CD4-positive, alpha-beta T cell (primary cell): Measurements from ENCODE around the gene GTPBP8. TPM values are rescaled to one million over a fixed set of nuclear protein-coding genes. Genes with fewer than 3 reads are reported as not detected.

Experiments used
- ATAC-seq: fragments of 200-7000 bp; cut with Tn5 transposase; one replicate; pipeline ENCODE4 v1.10.0; 2022; ENCODE audit warnings: mild to moderate bottlenecking; ENCODE audit not compliant: poor library complexity
- CTCF ChIA-PET: fragments of 350-600 bp; sonication (Branson Sonifier 250); formaldehyde crosslinking; loops from one replicate; lab custom pipeline; 2021; ENCODE audit warnings: antibody characterized with exemption, inconsistent platforms; lab: Charles Lee
- POLR2A ChIA-PET: fragments of 350-600 bp; sonication (Branson Sonifier 250); formaldehyde crosslinking; loops from one replicate; lab custom pipeline; 2021; ENCODE audit warnings: antibody characterized with exemption, inconsistent platforms; lab: Charles Lee
- DNase-seq, 14 experiments: peaks; one replicate each; pipeline ENCODE4 v3.0.0-alpha.2; 2013 to 2020; ENCODE audit warnings: mixed read lengths in 2 of 14
- H3K27ac ChIP-seq, 2 donors: one replicate each; pipeline versions ENCODE4 v1.5.1 to v1.7.0; 2013; ENCODE audit warnings: low read length in 2 of 2, low read depth in 1 of 2, mild to moderate bottlenecking in 1 of 2
- H3K27me3 ChIP-seq, 2 experiments: 1 replicate in 1 of 2; 2 replicates in 1 of 2; pipeline versions ENCODE4 v1.6.1 to v1.7.0; 2013; ENCODE audit warnings: low read length in 2 of 2, control low read depth in 1 of 2, mild to moderate bottlenecking in 1 of 2, moderate library complexity in 1 of 2; ENCODE audit not compliant: insufficient read depth in 2 of 2, control insufficient read depth in 1 of 2
- H3K36me3 ChIP-seq: one replicate; pipeline ENCODE4 v1.6.1; 2013; ENCODE audit warnings: low read length, control low read depth; ENCODE audit not compliant: insufficient read depth
- H3K4me1 ChIP-seq: one replicate; pipeline ENCODE4 v1.6.1; 2013; ENCODE audit warnings: low read length, control low read depth; ENCODE audit not compliant: insufficient read depth
- H3K4me3 ChIP-seq: one replicate; pipeline ENCODE4 v1.5.1; 2013; ENCODE audit warnings: mild to moderate bottlenecking, low read length, moderate library complexity
- H3K9me3 ChIP-seq, 2 experiments: 1 replicate in 1 of 2; 2 replicates in 1 of 2; pipeline versions ENCODE4 v1.6.1 to v1.7.0; 2013; ENCODE audit warnings: low read length in 2 of 2, mild to moderate bottlenecking in 2 of 2, control low read depth in 1 of 2, moderate library complexity in 1 of 2; ENCODE audit not compliant: control insufficient read depth in 1 of 2, insufficient read depth in 1 of 2
- H3K27ac Mint-ChIP-seq: one replicate; pipeline ENCODE4 v1.8.0; 2020; ENCODE audit warnings: mixed read lengths
- H3K27me3 Mint-ChIP-seq: one replicate; pipeline ENCODE4 v1.8.0; 2021; ENCODE audit warnings: mixed read lengths
- H3K36me3 Mint-ChIP-seq: one replicate; pipeline ENCODE4 v1.8.0; 2021; ENCODE audit warnings: low read depth, mixed read lengths
- H3K4me1 Mint-ChIP-seq: one replicate; pipeline ENCODE4 v1.8.0; 2021; ENCODE audit warnings: low read depth, mixed read lengths
- H3K4me3 Mint-ChIP-seq: one replicate; pipeline ENCODE4 v1.8.0; 2020; ENCODE audit warnings: mild to moderate bottlenecking, mixed read lengths
- H3K9me3 Mint-ChIP-seq: one replicate; pipeline ENCODE4 v1.8.0; 2020; ENCODE audit warnings: mixed read lengths
- intact Hi-C, 2 experiments: fragments of 100-400 bp; cut with DNase I in 1 of 2; cut with micrococcal nuclease in 1 of 2; formaldehyde crosslinking; loops; one replicate each; pipeline versions ENCODE4 v1.15.1 to v1.9.0; 2023 to 2025; cut with DNase I, micrococcal nuclease
- total RNA-seq, 174 experiments: library from RNA in 2 of 174; stranded (reverse) in 2 of 174; gene quantifications; one replicate each; pipeline ENCODE4 v1.2.3 and lab custom pipeline; 2021 to 2026
- TF ChIP-seq, protein P1 (sequence below): fragments of 200-600 bp; IDR thresholded peaks from one replicate; pipeline ENCODE4 v1.8.0; 2022; ENCODE audit warnings: antibody characterized with exemption, mild to moderate bottlenecking

GTPBP8 gene
- total RNA-seq, 2 experiments from 2014 or later = 27.0 to 30.3 TPM

GRCh38 chr3:113051302-113051711 is 60.5 kb downstream of the GTPBP8 start:
- Mint-ChIP-seq H3K4me1 (peaks cover 19% of the 10 kb centered on the region), H3K36me3 (peaks cover 3% of the 10 kb centered on the region), H3K27me3 (no peaks in the 10 kb centered on the region), H3K27ac (no peak overlapping the region), H3K4me3 (no peak overlapping the region), H3K9me3 (no peaks in the 10 kb centered on the region)
- Histone ChIP-seq H3K4me3 (no peak overlapping the region), H3K27me3 (no peaks in the 10 kb centered on the region), H3K4me1 (peaks cover 5% of the 10 kb centered on the region), H3K27ac (no peak overlapping the region), H3K9me3 (no peaks in the 10 kb centered on the region), H3K36me3 (no peaks in the 10 kb centered on the region)
- ChIA-PET CTCF (interaction anchor here (0.6 to 0.8 kb wide), 3 partner anchors 29 to 527 kb away, joined by 3 read pairs; no protein-coding TSS in a partner anchor), POLR2A (interaction anchor here (0.6 to 1.5 kb wide), 2 partner anchors 50 to 237 kb away, joined by 3 to 6 read pairs; no protein-coding TSS in a partner anchor)
- ATAC-seq (peak; percentile 91), DNase-seq (peak; percentile 75 to 92 (median 86))
- intact Hi-C loops = loop anchor here (1.0 to 10.0 kb wide), 5 partner anchors 236 to 527 kb away; no protein-coding TSS in a partner anchor
- TF ChIP-seq, protein P1, sequence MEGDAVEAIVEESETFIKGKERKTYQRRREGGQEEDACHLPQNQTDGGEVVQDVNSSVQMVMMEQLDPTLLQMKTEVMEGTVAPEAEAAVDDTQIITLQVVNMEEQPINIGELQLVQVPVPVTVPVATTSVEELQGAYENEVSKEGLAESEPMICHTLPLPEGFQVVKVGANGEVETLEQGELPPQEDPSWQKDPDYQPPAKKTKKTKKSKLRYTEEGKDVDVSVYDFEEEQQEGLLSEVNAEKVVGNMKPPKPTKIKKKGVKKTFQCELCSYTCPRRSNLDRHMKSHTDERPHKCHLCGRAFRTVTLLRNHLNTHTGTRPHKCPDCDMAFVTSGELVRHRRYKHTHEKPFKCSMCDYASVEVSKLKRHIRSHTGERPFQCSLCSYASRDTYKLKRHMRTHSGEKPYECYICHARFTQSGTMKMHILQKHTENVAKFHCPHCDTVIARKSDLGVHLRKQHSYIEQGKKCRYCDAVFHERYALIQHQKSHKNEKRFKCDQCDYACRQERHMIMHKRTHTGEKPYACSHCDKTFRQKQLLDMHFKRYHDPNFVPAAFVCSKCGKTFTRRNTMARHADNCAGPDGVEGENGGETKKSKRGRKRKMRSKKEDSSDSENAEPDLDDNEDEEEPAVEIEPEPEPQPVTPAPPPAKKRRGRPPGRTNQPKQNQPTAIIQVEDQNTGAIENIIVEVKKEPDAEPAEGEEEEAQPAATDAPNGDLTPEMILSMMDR = peak; percentile 82

Other genes starting within 250 kb of the GTPBP8 start
- under 1 TPM in 1 of 2 experiments, not detected in 1; 0.17 TPM for gene CD200R1L, start 144.1 kb upstream of the GTPBP8 start, total RNA-seq
- gene CD200R1, start 15.9 kb upstream of the GTPBP8 start, total RNA-seq = 1 to 10 TPM; 4.0 to 4.7 TPM
- gene BOC, start 220.6 kb downstream of the GTPBP8 start, total RNA-seq = not detected